HepG2 (cell line): Measurements from ENCODE around the gene NCOA4. TPM values are rescaled to one million over a fixed set of nuclear protein-coding genes. Genes with fewer than 3 reads are reported as not detected.

Experiments used
- ATF5 ChIP-seq: sonication (generic); formaldehyde crosslinking; IDR thresholded peaks from 2 replicates; pipeline ENCODE4 v1.4.0; 2020; ENCODE audit warnings: mild to moderate bottlenecking, low read depth, missing genetic modification reagents
- CEBPG ChIP-seq: IDR thresholded peaks from 2 replicates; pipeline ENCODE4 v1.6.1; 2016
- EEA1 ChIP-seq: sonication (generic); formaldehyde crosslinking; IDR thresholded peaks from 2 replicates; pipeline ENCODE4 v1.5.1; 2020; ENCODE audit warnings: mild to moderate bottlenecking, missing genetic modification reagents, borderline replicate concordance
- FOXA1 ChIP-seq, 2 experiments: fragments of 450-650 bp in 1 of 2; sonication (generic) in 1 of 2; formaldehyde crosslinking in 1 of 2; IDR thresholded peaks; 2 replicates each; pipeline versions ENCODE4 v1.4.0 to v1.6.1; 2016 to 2020; ENCODE audit warnings: missing genetic modification reagents in 1 of 2
- GATA4 ChIP-seq: sonication (generic); IDR thresholded peaks from 2 replicates; pipeline ENCODE4 v1.6.1; 2016; ENCODE audit warnings: antibody characterized with exemption, low read depth, borderline replicate concordance
- GLMP ChIP-seq: sonication (generic); formaldehyde crosslinking; IDR thresholded peaks from 2 replicates; pipeline ENCODE4 v1.9.0; 2021; ENCODE audit warnings: missing genetic modification reagents, mild to moderate bottlenecking, borderline replicate concordance
- HES4 ChIP-seq: sonication (generic); formaldehyde crosslinking; IDR thresholded peaks from 2 replicates; pipeline ENCODE4 v1.9.0; 2021; ENCODE audit warnings: mild to moderate bottlenecking, missing genetic modification reagents, borderline replicate concordance
- HNRNPL ChIP-seq: fragments of 200-400 bp; formaldehyde crosslinking; IDR thresholded peaks from 2 replicates; pipeline ENCODE4 v1.6.1; 2017; ENCODE audit warnings: mild to moderate bottlenecking, low read depth, low read length
- HOXA5 ChIP-seq: sonication (generic); formaldehyde crosslinking; IDR thresholded peaks from 2 replicates; pipeline ENCODE4 v1.4.0; 2020; ENCODE audit warnings: missing genetic modification reagents
- KAT8 ChIP-seq: IDR thresholded peaks from 2 replicates; pipeline ENCODE4 v1.6.1; 2016; ENCODE audit warnings: missing genetic modification reagents, missing compliant biosample characterization
- PCBP1 ChIP-seq: fragments of 200-400 bp; formaldehyde crosslinking; IDR thresholded peaks from 2 replicates; pipeline ENCODE4 v1.6.1; 2017; ENCODE audit warnings: mild to moderate bottlenecking, low read depth, low read length, borderline replicate concordance
- SUZ12 ChIP-seq: fragments of 150-350 bp; IDR thresholded peaks from 2 replicates; pipeline ENCODE4 v1.6.1; 2014; ENCODE audit warnings: low read depth, low read length
- THAP8 ChIP-seq: sonication (generic); formaldehyde crosslinking; IDR thresholded peaks from 2 replicates; pipeline ENCODE4 v1.5.1; 2020; ENCODE audit warnings: missing genetic modification reagents, mild to moderate bottlenecking, borderline replicate concordance
- XRCC5 ChIP-seq: fragments of 200-400 bp; formaldehyde crosslinking; optimal IDR thresholded peaks from 2 replicates; pipeline ENCODE3; 2017; ENCODE audit warnings: mild to moderate bottlenecking, low read length
- ZBTB44 ChIP-seq: sonication (generic); formaldehyde crosslinking; IDR thresholded peaks from 2 replicates; pipeline ENCODE4 v1.4.0; 2020; ENCODE audit warnings: missing genetic modification reagents
- ZFP82 ChIP-seq: sonication (generic); formaldehyde crosslinking; IDR thresholded peaks from 2 replicates; pipeline ENCODE4 v1.5.1; 2020; ENCODE audit warnings: mild to moderate bottlenecking, missing genetic modification reagents, borderline replicate concordance
- ZKSCAN1 ChIP-seq: fragments of 150-350 bp; IDR thresholded peaks from 2 replicates; pipeline ENCODE4 v1.6.1; 2014; ENCODE audit warnings: low read length
- ZNF264 ChIP-seq: sonication (generic); formaldehyde crosslinking; IDR thresholded peaks from 2 replicates; pipeline ENCODE4 v1.4.0; 2020; ENCODE audit warnings: missing genetic modification reagents
- ZNF414 ChIP-seq: sonication (generic); formaldehyde crosslinking; IDR thresholded peaks from 2 replicates; pipeline ENCODE4 v1.5.0; 2020; ENCODE audit warnings: missing genetic modification reagents
- ZNF747 ChIP-seq: sonication (generic); formaldehyde crosslinking; IDR thresholded peaks from 2 replicates; pipeline ENCODE4 v1.8.1; 2023; ENCODE audit warnings: missing genetic modification reagents, mild to moderate bottlenecking, borderline replicate concordance
- ZNF775 ChIP-seq: sonication (generic); formaldehyde crosslinking; IDR thresholded peaks from 2 replicates; pipeline ENCODE4 v1.4.0; 2020; ENCODE audit warnings: missing genetic modification reagents, mild to moderate bottlenecking, moderate library complexity, borderline replicate concordance
- polyA plus RNA-seq, 8 experiments: library from polyadenylated mRNA; depleted of rRNA in 3 of 8; stranded (reverse) in 7 of 8; unstranded in 1 of 8; fragments of >200 nt; fragmentation: Illumina TruSeq in 4 of 8; extraction: Trizol in 4 of 8; gene quantifications; 2 replicates each; pipeline versions ENCODE4 v1.2.1 to v1.2.3, GENCODE V29; 2011 to 2016; ENCODE audit warnings: low read depth in 4 of 8, missing spikeins in 1 of 8, mixed read lengths in 1 of 8; ENCODE audit not compliant: insufficient read depth in 1 of 8
- total RNA-seq, 5 experiments: library from RNA; depleted of rRNA; stranded (reverse); fragments of >200 nt; fragmentation: Illumina TruSeq; extraction: Trizol; gene quantifications; 2 replicates each; pipeline ENCODE4 v1.2.3, GENCODE V29; 2016; ENCODE audit warnings: low read depth in 1 of 5
- TF ChIP-seq, protein P1 (sequence below): sonication (generic); formaldehyde crosslinking; IDR thresholded peaks from 2 replicates; pipeline ENCODE4 v1.4.0; 2020; ENCODE audit warnings: mild to moderate bottlenecking, missing genetic modification reagents
- TF ChIP-seq, protein P2 (sequence below): IDR thresholded peaks from 2 replicates; pipeline ENCODE4 v1.6.1; 2016; ENCODE audit warnings: control low read depth

Gene NCOA4
- total and polyA plus RNA-seq, 2 of the 13 experiments (the other 11 are each of a cell fraction or from before 2014, with no cell fraction given): 306 to 400 TPM

- TF ChIP-seq CEBPG (CRISPR knock-in tag) (peak; percentile 80), ZKSCAN1 (no peak; the same call in 1 of the 2 replicates), THAP8 (CRISPR knock-in tag) (peak; percentile 38; the same call in 1 of the 2 replicates), ZNF775 (CRISPR knock-in tag) (no peak), EEA1 (CRISPR knock-in tag) (no peak), HOXA5 (peak; percentile 43; the same call in 1 of the 2 replicates), ATF5 (CRISPR knock-in tag) (no peak), HNRNPL (peak; percentile 88), ZFP82 (CRISPR knock-in tag) (no peak), GLMP (CRISPR knock-in tag) (no peak), ZNF747 (0 out of 2 replicates have a peak, but pooled peaks have one; percentile 71), FOXA1 (IDR thresholded peaks at IDR 0.05) (no peak), FOXA1 (CRISPR knock-in tag; IDR thresholded peaks at IDR 0.05) (peak; percentile 82), ZNF264 (CRISPR knock-in tag) (peak; percentile 92), KAT8 (CRISPR knock-in tag) (no peak), SUZ12 (no peak), XRCC5 (no peak), PCBP1 (no peak), ZNF414 (0 out of 2 replicates have a peak, but pooled peaks have one; percentile 39), ZBTB44 (CRISPR knock-in tag) (no peak), GATA4 (no peak), HES4 (CRISPR knock-in tag) (no peak)
- TF ChIP-seq, protein P1, sequence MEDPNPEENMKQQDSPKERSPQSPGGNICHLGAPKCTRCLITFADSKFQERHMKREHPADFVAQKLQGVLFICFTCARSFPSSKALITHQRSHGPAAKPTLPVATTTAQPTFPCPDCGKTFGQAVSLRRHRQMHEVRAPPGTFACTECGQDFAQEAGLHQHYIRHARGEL (CRISPR knock-in tag): no peak
- TF ChIP-seq, protein P2, sequence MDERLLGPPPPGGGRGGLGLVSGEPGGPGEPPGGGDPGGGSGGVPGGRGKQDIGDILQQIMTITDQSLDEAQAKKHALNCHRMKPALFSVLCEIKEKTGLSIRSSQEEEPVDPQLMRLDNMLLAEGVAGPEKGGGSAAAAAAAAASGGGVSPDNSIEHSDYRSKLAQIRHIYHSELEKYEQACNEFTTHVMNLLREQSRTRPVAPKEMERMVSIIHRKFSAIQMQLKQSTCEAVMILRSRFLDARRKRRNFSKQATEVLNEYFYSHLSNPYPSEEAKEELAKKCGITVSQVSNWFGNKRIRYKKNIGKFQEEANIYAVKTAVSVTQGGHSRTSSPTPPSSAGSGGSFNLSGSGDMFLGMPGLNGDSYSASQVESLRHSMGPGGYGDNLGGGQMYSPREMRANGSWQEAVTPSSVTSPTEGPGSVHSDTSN: no peak
These were observed 5.8 kb upstream of the NCOA4 start (continued) for GRCh38 chr10:46035923-46036849.
